ENCODE data around the gene KCNMA1. TPM values are rescaled to one million over a fixed set of nuclear protein-coding genes. Genes with fewer than 3 reads are reported as not detected.

KCNMA1 gene
- polyA plus RNA-seq, 1 of the 3 experiments (the other 2 are of a cell fraction) = 107 TPM

- no peak overlapping the region for H2AFZ ChIP-seq (ENCODE audit: low read depth)
- TF ChIP-seq, protein P1, sequence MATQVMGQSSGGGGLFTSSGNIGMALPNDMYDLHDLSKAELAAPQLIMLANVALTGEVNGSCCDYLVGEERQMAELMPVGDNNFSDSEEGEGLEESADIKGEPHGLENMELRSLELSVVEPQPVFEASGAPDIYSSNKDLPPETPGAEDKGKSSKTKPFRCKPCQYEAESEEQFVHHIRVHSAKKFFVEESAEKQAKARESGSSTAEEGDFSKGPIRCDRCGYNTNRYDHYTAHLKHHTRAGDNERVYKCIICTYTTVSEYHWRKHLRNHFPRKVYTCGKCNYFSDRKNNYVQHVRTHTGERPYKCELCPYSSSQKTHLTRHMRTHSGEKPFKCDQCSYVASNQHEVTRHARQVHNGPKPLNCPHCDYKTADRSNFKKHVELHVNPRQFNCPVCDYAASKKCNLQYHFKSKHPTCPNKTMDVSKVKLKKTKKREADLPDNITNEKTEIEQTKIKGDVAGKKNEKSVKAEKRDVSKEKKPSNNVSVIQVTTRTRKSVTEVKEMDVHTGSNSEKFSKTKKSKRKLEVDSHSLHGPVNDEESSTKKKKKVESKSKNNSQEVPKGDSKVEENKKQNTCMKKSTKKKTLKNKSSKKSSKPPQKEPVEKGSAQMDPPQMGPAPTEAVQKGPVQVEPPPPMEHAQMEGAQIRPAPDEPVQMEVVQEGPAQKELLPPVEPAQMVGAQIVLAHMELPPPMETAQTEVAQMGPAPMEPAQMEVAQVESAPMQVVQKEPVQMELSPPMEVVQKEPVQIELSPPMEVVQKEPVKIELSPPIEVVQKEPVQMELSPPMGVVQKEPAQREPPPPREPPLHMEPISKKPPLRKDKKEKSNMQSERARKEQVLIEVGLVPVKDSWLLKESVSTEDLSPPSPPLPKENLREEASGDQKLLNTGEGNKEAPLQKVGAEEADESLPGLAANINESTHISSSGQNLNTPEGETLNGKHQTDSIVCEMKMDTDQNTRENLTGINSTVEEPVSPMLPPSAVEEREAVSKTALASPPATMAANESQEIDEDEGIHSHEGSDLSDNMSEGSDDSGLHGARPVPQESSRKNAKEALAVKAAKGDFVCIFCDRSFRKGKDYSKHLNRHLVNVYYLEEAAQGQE (IDR thresholded peaks at IDR 0.05; ENCODE audit: low read depth, low read length) = no peak
- no peaks in the 10 kb centered on the region for H3K27me3 ChIP-seq (ENCODE audit: insufficient read depth)
- H3K9ac ChIP-seq = no peak overlapping the region
- 90% methylated on average over 6 of the region's 6 CpGs for WGBS (ENCODE audit: low lambda C conversion rate)
- DNase-seq = no peak
- H3K4me2 ChIP-seq = no peak overlapping the region
- no peaks in the 10 kb centered on the region for H3K9me3 ChIP-seq
- CTCF ChIA-PET = interaction anchor here (1.0 kb wide), 1 partner anchor 17 kb away, joined by 4 read pairs; no protein-coding TSS in a partner anchor
- no peak overlapping the region for H3K27ac ChIP-seq (ENCODE audit: low read depth in 2 of 2, low read length in 1 of 2)
- peaks cover 6% of the 10 kb centered on the region; the same call in 1 of the 2 replicates for H3K79me2 ChIP-seq (ENCODE audit: insufficient read depth)
- peaks cover 26% of the 10 kb centered on the region for H3F3A ChIP-seq (replicated peaks; ENCODE audit: insufficient read depth)
- H4K20me1 ChIP-seq (ENCODE audit: insufficient read depth) = no peaks in the 10 kb centered on the region
- POLR2A ChIA-PET = no interaction called here
- peaks cover 6 to 19% of the 10 kb centered on the region in 2 experiments; a peak in 3 of 4 replicates for H3K4me1 ChIP-seq (ENCODE audit: control insufficient read depth in 1 of 2, insufficient read depth in 2 of 2, low read depth in 1 of 2, low read length in 1 of 2)
- no peaks in the 10 kb centered on the region for H3K36me3 ChIP-seq (replicated peaks in 1 of 2; ENCODE audit: control insufficient read depth in 1 of 2, insufficient read depth in 2 of 2, low read length in 1 of 2)
- H3K4me3 ChIP-seq (ENCODE audit: low read depth in 2 of 2, low read length in 1 of 2) = no peak overlapping the region
- no peaks in the 10 kb centered on the region for H3K9me2 ChIP-seq
Observed at GRCh38 chr10:77518910-77519274, 118.7 kb downstream of the KCNMA1 start.

DNA sequence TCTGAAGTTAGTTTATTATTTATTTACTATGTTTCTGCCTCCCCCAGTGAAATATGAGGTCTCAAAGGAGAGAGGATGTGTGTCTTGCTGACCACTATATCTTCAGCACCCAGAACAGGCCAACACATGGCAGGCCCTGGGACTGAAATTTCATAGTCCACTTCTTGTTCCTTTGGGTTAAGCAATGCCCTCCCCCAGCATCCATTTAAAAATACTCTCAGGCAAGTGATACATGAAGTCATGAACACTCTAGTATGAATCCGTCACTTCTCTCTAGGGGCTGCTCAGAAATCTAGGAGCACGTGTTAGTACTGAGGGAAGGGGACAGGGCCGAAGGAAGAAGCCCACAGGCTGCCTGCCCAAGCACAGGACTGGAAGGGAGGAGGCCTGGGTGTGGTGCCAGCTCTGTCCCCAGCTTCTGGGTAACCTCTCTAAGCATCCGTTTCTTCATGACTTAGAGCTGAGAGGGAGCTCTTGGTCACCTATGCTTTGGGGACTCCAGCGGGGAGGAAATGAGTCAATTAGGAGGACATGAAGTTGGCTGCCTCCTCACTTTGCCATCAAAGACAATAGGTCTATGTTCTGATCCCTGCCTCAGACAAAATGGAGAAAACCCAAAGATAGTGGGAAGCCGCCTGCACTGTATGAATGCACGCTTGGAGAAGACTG lies 119.2 kb downstream of the KCNMA1 start:
- POLR2A ChIA-PET = no interaction called here
- Histone ChIP-seq H3K4me1 (ENCODE audit: control insufficient read depth in 1 of 2, insufficient read depth in 2 of 2, low read depth in 1 of 2, low read length in 1 of 2) (peaks cover 10 to 25% of the 10 kb centered on the region in 2 experiments), H3K9me2 (no peaks in the 10 kb centered on the region), H3K27ac (ENCODE audit: low read depth in 2 of 2, low read length in 1 of 2) (no peak overlapping the region), H3K36me3 (replicated peaks in 1 of 2; ENCODE audit: control insufficient read depth in 1 of 2, insufficient read depth in 2 of 2, low read length in 1 of 2) (no peaks in the 10 kb centered on the region), H2AFZ (ENCODE audit: low read depth) (no peak overlapping the region), H3K4me3 (ENCODE audit: low read depth in 2 of 2, low read length in 1 of 2) (no peak overlapping the region), H3F3A (replicated peaks; ENCODE audit: insufficient read depth) (peaks cover 23% of the 10 kb centered on the region), H3K4me2 (no peak overlapping the region), H4K20me1 (ENCODE audit: insufficient read depth) (no peaks in the 10 kb centered on the region), H3K79me2 (ENCODE audit: insufficient read depth) (peaks cover 6% of the 10 kb centered on the region; the same call in 1 of the 2 replicates), H3K27me3 (ENCODE audit: insufficient read depth) (no peaks in the 10 kb centered on the region), H3K9ac (no peak overlapping the region), H3K9me3 (no peaks in the 10 kb centered on the region)
- 85% methylated on average over 7 of the region's 7 CpGs for WGBS (ENCODE audit: low lambda C conversion rate)
- DNase-seq = no peak
- TF ChIP-seq JUND (IDR thresholded peaks at IDR 0.05) (no peak), EZH2phosphoT487 (IDR thresholded peaks at IDR 0.05; ENCODE audit: borderline replicate concordance, low read depth) (no peak), RXRA (IDR thresholded peaks at IDR 0.05; ENCODE audit: borderline replicate concordance, low read depth) (no peak), TEAD4 (IDR thresholded peaks at IDR 0.05; ENCODE audit: borderline replicate concordance, insufficient read depth) (no peak), USF1 (IDR thresholded peaks at IDR 0.05; ENCODE audit: borderline replicate concordance, low read depth) (no peak), EP300 (IDR thresholded peaks at IDR 0.05; ENCODE audit: borderline replicate concordance in 1 of 2, low read depth in 1 of 2, low read length in 1 of 2) (no peak), TAF1 (IDR thresholded peaks at IDR 0.05; ENCODE audit: borderline replicate concordance, low read depth, low read length) (no peak), MXI1 (IDR thresholded peaks at IDR 0.05; ENCODE audit: low read depth, low read length) (no peak), CHD2 (IDR thresholded peaks at IDR 0.05; ENCODE audit: low read length, partially characterized antibody) (no peak), IRF3 (IDR thresholded peaks at IDR 0.05; ENCODE audit: low read depth, low read length) (no peak), TCF12 (IDR thresholded peaks at IDR 0.05) (no peak), RAD21 (IDR thresholded peaks at IDR 0.05; ENCODE audit: low read length) (no peak), PBX3 (IDR thresholded peaks at IDR 0.05) (no peak), ELF1 (IDR thresholded peaks at IDR 0.05) (no peak), SIN3A (IDR thresholded peaks at IDR 0.05; ENCODE audit: borderline replicate concordance, low read depth, low read length) (no peak)
- TF ChIP-seq, protein P2, sequence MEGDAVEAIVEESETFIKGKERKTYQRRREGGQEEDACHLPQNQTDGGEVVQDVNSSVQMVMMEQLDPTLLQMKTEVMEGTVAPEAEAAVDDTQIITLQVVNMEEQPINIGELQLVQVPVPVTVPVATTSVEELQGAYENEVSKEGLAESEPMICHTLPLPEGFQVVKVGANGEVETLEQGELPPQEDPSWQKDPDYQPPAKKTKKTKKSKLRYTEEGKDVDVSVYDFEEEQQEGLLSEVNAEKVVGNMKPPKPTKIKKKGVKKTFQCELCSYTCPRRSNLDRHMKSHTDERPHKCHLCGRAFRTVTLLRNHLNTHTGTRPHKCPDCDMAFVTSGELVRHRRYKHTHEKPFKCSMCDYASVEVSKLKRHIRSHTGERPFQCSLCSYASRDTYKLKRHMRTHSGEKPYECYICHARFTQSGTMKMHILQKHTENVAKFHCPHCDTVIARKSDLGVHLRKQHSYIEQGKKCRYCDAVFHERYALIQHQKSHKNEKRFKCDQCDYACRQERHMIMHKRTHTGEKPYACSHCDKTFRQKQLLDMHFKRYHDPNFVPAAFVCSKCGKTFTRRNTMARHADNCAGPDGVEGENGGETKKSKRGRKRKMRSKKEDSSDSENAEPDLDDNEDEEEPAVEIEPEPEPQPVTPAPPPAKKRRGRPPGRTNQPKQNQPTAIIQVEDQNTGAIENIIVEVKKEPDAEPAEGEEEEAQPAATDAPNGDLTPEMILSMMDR (IDR thresholded peaks at IDR 0.05) = no peak
- CTCF ChIA-PET = interaction anchor here (1.0 kb wide), 1 partner anchor 18 kb away, joined by 4 read pairs; no protein-coding TSS in a partner anchor

Data from SK-N-SH (cell line).